ENCODE measurements around the gene IFIT1B. TPM values are rescaled to one million over a fixed set of nuclear protein-coding genes. Genes with fewer than 3 reads are reported as not detected.
A peak's percentile ranks its signal among the peaks of the same experiment; 100 is the strongest.

Gene IFIT1B
- total and polyA plus RNA-seq, 10 donors, result 0.04 to 36.9 (median 2.4) TPM; not detected in 4

DNA sequence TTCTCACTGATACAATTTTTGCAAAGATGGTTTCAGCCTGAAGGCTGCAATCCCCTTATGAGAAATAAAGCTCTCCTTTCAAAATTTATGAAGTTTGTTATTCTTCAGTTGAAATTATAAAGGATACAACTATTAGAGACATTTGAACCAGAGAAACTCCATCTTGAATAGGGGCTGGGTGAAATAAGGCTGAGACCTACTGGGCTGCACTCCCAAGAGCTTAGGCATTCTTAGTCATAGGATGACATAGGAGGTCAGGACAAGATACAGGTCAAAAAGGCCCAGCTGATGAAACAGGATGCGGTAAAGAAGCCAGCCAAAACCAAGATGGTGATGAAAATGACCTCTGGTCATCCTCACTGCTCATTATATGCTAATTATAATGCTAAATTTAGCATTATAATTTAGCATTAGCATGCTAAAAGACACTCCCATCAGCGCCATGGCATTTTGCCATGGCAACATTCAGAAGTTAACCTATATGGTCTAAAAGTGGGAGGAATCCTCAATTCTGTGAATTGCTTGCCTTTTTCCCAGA, 22.4 kb upstream of the IFIT1B start:
- DNase-seq, result no peak
- intact Hi-C loops (cut with DNase I; ENCODE audit: low total_unique reads), result no loop called here
- Histone ChIP-seq H3K27me3 (replicated peaks in 1 of 7) (no peaks in the 10 kb centered on the region), H3K27ac (no peak overlapping the region), H3K9me3 (no peaks in the 10 kb centered on the region), H3K4me3 (no peak overlapping the region), H3K36me3 (no peaks in the 10 kb centered on the region), H3K4me1 (peaks cover 6 to 19% (median 13%) of the 10 kb centered on the region in 6 donors)
- 90 to 93% (median 91%) methylated on average over 2 of the region's 2 CpGs for WGBS, 5 donors
- TF ChIP-seq, protein P1, sequence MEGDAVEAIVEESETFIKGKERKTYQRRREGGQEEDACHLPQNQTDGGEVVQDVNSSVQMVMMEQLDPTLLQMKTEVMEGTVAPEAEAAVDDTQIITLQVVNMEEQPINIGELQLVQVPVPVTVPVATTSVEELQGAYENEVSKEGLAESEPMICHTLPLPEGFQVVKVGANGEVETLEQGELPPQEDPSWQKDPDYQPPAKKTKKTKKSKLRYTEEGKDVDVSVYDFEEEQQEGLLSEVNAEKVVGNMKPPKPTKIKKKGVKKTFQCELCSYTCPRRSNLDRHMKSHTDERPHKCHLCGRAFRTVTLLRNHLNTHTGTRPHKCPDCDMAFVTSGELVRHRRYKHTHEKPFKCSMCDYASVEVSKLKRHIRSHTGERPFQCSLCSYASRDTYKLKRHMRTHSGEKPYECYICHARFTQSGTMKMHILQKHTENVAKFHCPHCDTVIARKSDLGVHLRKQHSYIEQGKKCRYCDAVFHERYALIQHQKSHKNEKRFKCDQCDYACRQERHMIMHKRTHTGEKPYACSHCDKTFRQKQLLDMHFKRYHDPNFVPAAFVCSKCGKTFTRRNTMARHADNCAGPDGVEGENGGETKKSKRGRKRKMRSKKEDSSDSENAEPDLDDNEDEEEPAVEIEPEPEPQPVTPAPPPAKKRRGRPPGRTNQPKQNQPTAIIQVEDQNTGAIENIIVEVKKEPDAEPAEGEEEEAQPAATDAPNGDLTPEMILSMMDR (IDR thresholded peaks at IDR 0.05 in 8 of 11, conservative IDR thresholded peaks at IDR 0.05 in 3 of 11), result no peak
- no peak for TF ChIP-seq POLR2AphosphoS5 (IDR thresholded peaks at IDR 0.05)
- no peak for TF ChIP-seq POLR2A (IDR thresholded peaks at IDR 0.05)

DNA sequence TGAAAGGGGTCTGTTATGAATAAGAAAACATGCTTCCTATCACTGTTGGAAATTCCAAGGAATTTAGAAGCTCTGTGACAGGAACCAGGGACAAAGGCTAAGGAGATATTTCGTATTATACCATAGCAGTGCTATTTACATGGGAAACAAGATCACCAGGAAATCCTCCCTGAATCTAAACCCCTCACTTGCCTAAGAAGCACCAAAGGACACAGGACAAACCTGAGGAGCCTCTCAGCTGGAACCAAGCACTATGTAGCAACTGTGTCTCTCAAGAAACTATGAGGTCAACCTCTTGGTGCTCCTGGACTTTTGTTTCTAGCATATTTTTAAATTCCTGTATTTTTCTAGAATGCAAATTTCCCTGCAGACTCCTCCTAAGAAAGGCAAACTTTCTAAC, 20.8 kb upstream of the IFIT1B start:
- DNase-seq, result no peak
- intact Hi-C loops (cut with DNase I; ENCODE audit: low total_unique reads), result no loop called here
- no peaks in the 10 kb centered on the region for H3K9me3 ChIP-seq
- TF ChIP-seq, protein P1 (IDR thresholded peaks at IDR 0.05 in 8 of 11, conservative IDR thresholded peaks at IDR 0.05 in 3 of 11), result no peak
- no peak for TF ChIP-seq POLR2A (IDR thresholded peaks at IDR 0.05)
- TF ChIP-seq POLR2AphosphoS5 (IDR thresholded peaks at IDR 0.05), result no peak
- WGBS, 5 donors, result 62 to 93% (median 65%) methylated on average over 1 of the region's 1 CpG
- no peaks in the 10 kb centered on the region for H3K36me3 ChIP-seq
- H3K4me1 ChIP-seq, result peaks cover 0 to 5% (median under 1%) of the 10 kb centered on the region in 6 donors
- H3K27ac ChIP-seq, result no peak overlapping the region
- H3K4me3 ChIP-seq, result no peak overlapping the region
- H3K27me3 ChIP-seq (replicated peaks in 1 of 7), result no peaks in the 10 kb centered on the region

DNA sequence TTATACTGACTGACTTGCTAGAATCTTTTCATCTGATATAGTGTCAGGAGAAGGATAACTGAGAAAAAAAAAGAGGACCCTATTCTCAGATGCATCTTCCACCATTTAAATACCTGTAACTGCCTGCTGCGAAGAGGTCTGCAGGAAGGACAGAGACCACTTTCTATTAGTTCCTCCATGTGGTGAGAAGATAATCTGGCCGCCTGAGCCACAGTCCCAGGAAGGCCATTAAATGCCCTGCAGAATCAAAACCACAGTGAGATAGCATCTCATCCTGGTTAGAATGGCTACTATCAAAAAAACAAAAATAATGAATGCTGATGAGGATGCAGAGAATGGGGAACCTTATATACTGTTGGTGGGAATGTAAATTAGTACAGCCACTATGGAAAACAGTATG, 19.9 kb upstream of the IFIT1B start:
- peaks cover 0 to 11% (median 7%) of the 10 kb centered on the region in 6 donors for H3K4me1 ChIP-seq
- intact Hi-C loops (cut with DNase I; ENCODE audit: low total_unique reads), result no loop called here
- no peaks in the 10 kb centered on the region for H3K36me3 ChIP-seq
- no peaks in the 10 kb centered on the region for H3K27me3 ChIP-seq (replicated peaks in 1 of 7)
- no peak overlapping the region for H3K4me3 ChIP-seq
- WGBS, 5 donors, result 33 to 80% (median 60%) methylated on average over 2 of the region's 2 CpGs
- no peak for DNase-seq
- no peak for TF ChIP-seq POLR2AphosphoS5 (IDR thresholded peaks at IDR 0.05)
- no peak overlapping the region for H3K27ac ChIP-seq
- H3K9me3 ChIP-seq, result no peaks in the 10 kb centered on the region

DNA sequence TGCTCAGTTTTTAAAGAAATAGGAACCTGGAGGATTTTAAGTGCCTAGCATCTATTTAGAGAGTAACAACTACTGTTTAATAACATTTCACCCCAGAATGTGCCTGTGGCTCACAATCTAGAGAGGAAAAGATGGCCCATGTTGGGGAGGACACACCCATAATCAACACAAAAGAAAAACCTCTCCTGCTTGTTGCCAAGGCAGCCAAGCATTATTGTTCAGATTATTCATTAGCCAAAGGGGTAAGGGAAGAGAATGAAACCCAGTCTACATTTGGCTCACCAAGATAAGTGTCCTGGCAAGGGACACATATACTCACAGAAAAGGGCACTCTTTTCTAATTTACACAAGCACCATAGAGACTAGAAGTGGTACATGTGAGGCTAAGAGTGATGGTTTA, 17.7 kb upstream of the IFIT1B start:
- no peaks in the 10 kb centered on the region for H3K36me3 ChIP-seq
- TF ChIP-seq POLR2A (IDR thresholded peaks at IDR 0.05) (no peak), POLR2AphosphoS5 (IDR thresholded peaks at IDR 0.05) (no peak)
- TF ChIP-seq, protein P1 (IDR thresholded peaks at IDR 0.05 in 8 of 11, conservative IDR thresholded peaks at IDR 0.05 in 3 of 11), result no peak
- no peak for DNase-seq
- peaks cover 4 to 31% (median 20%) of the 10 kb centered on the region in 6 donors for H3K4me1 ChIP-seq
- H3K27me3 ChIP-seq (replicated peaks in 1 of 7), result no peaks in the 10 kb centered on the region
- no peaks in the 10 kb centered on the region for H3K9me3 ChIP-seq
- no peak overlapping the region for H3K4me3 ChIP-seq
- intact Hi-C loops (cut with DNase I; ENCODE audit: low total_unique reads), result no loop called here
- H3K27ac ChIP-seq, result no peak overlapping the region

DNA sequence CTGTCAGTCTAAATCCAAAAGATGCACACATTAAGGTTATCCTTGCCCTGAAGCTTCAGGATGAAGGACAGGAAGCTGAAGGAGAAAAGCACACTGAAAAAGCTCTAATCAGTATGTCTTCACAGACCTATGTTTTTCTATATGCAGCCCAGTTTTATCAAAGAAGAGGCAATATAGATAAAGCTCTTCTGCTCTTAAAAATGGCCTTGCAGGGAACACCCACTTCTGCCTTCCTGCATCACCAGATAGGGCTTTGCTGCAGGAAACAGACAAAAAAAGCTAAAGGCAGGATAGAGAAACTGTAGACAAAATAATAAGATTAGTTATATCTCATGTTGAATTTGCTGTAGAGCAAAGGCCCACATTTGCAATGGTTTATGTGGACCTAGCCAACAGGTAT, 14.9 kb upstream of the IFIT1B start:
- peak overlapping the region in 6 of 8 donors; percentile 47 to 71 (median 58) for H3K27ac ChIP-seq
- no peaks in the 10 kb centered on the region for H3K27me3 ChIP-seq (replicated peaks in 1 of 7)
- H3K4me3 ChIP-seq, result no peak overlapping the region
- no peak for DNase-seq
- intact Hi-C loops (cut with DNase I; ENCODE audit: low total_unique reads), result no loop called here
- no peaks in the 10 kb centered on the region for H3K9me3 ChIP-seq
- H3K36me3 ChIP-seq, result no peaks in the 10 kb centered on the region
- peaks cover 4 to 41% (median 29%) of the 10 kb centered on the region in 6 donors for H3K4me1 ChIP-seq
- no peak for TF ChIP-seq POLR2A (IDR thresholded peaks at IDR 0.05)
- TF ChIP-seq, protein P1 (IDR thresholded peaks at IDR 0.05 in 8 of 11, conservative IDR thresholded peaks at IDR 0.05 in 3 of 11), result no peak
- no peak for TF ChIP-seq POLR2AphosphoS5 (IDR thresholded peaks at IDR 0.05)

Measured in spleen (tissue), 11 donors.